GM06990 (cell line): Measurements from ENCODE around the gene PDS5B.

Source experiments
- DNase-seq: peaks from one replicate; pipeline ENCODE4 v3.0.0-alpha.2; 2011; ENCODE audit not compliant: insufficient read length; ENCODE audit errors: extremely low read depth
- H3K27me3 ChIP-seq: replicated peaks from 2 replicates; pipeline ENCODE4 v1.6.0; 2011; ENCODE audit warnings: low read length; ENCODE audit not compliant: control insufficient read depth, insufficient read depth
- H3K36me3 ChIP-seq: 2 replicates; pipeline ENCODE4 v1.5.1; 2011; ENCODE audit warnings: low read length; ENCODE audit not compliant: control insufficient read depth, insufficient read depth
- H3K4me3 ChIP-seq: replicated peaks from 2 replicates; pipeline ENCODE4 v1.5.1; 2011; ENCODE audit warnings: low read depth, mild to moderate bottlenecking, control low read depth, low read length
- CTCF ChIP-seq: IDR thresholded peaks from 2 replicates; pipeline ENCODE4 v1.5.1; 2011; ENCODE audit warnings: low read length, control low read depth, mild to moderate bottlenecking, inconsistent platforms; ENCODE audit not compliant: insufficient read depth, poor library complexity, severe bottlenecking

Gene PDS5B

GRCh38 chr13:32592082-32592481, 5.8 kb downstream of the PDS5B start:
- no peaks in the 10 kb centered on the region for H3K27me3 ChIP-seq
- DNase-seq = no peak
- H3K4me3 ChIP-seq = no peak overlapping the region
- H3K36me3 ChIP-seq = no peaks in the 10 kb centered on the region
- TF ChIP-seq CTCF = no peak

GRCh38 chr13:32594157-32594738, 8.0 kb downstream of the PDS5B start:
- Histone ChIP-seq H3K4me3 (no peak overlapping the region), H3K36me3 (no peaks in the 10 kb centered on the region), H3K27me3 (no peaks in the 10 kb centered on the region)
- no peak for DNase-seq
- TF ChIP-seq CTCF = no peak

GRCh38 chr13:32595306-32595705, 9.1 kb downstream of the PDS5B start:
- no peaks in the 10 kb centered on the region for H3K36me3 ChIP-seq
- DNase-seq = no peak
- TF ChIP-seq CTCF = no peak
- no peak overlapping the region for H3K4me3 ChIP-seq
- H3K27me3 ChIP-seq = no peaks in the 10 kb centered on the region

- Histone ChIP-seq H3K27me3 (no peaks in the 10 kb centered on the region), H3K36me3 (no peaks in the 10 kb centered on the region), H3K4me3 (no peak overlapping the region)
- TF ChIP-seq CTCF = no peak
- DNase-seq = no peak
These were observed 14.6 kb downstream of the PDS5B start for GRCh38 chr13:32600890-32601289.

- H3K36me3 ChIP-seq = no peaks in the 10 kb centered on the region
- H3K27me3 ChIP-seq = no peaks in the 10 kb centered on the region
These were observed 23.2 kb downstream of the PDS5B start for GRCh38 chr13:32609428-32609827.

More at GRCh38 chr13:32609428-32609827, 23.2 kb downstream of the PDS5B start:
- TF ChIP-seq CTCF = no peak
- no peak for DNase-seq
- H3K4me3 ChIP-seq = no peak overlapping the region
